ENCODE measurements around the gene PTPRO. TPM values are rescaled to one million over a fixed set of nuclear protein-coding genes. Genes with fewer than 3 reads are reported as not detected.
A peak's percentile ranks its signal among the peaks of the same experiment; 100 is the strongest.

Gene PTPRO
- total RNA-seq, 1 experiment from 2014 or later, result 0.22 TPM

DNA sequence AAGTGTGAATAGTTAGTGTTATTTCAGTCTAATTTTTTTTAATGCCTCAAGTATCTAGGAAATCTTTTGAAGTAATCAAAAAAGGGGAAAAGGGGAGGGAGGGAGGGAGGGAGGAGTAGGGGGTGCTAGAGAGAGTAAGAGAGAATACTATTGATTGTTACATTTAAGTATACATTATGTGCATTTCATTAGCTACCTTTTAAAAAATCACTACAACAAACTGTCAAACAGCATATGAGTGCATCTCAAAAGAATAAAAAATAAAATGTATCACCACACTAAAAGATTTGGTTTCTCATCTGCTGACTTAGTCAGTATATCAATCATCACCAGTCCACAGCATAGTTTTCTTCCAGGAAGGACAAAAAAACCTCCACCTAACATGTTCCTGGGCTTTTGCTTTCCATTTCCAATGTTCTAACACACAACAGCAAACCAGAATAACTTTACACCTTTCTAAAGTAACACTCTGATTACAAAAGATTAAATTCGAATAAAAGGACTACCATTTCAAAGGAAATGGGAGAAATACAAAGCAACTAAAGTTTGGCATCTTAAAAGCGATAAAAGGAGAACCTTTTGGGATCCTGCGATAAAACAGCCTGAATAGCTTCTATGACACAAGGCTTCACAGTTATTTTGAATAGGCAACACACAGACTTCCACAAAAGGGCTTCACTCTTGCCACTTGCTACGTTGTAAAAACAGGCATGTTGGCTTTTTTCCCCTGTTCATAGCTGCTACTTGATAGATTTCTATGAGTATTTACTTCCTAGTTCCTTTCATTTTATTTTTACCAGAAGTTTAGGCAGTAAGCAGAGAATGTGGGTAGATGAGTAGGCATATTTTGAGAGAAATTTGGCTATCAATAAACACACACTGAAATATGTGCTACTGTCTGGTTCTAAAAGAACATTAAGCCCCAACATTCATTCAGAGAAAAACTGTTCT, 306.0 kb downstream of the PTPRO start:
- Histone ChIP-seq H3K36me3 (peaks cover 7% of the 10 kb centered on the region; the same call in 1 of the 2 replicates), H3K27me3 (no peaks in the 10 kb centered on the region), H3K4me3 (no peak overlapping the region), H3K4me1 (peaks cover 35% of the 10 kb centered on the region), H3K27ac (peak overlapping the region; percentile 89), H3K9me3 (replicated peaks) (no peaks in the 10 kb centered on the region)
- peak in 1 of 2 experiments; percentile 13 for DNase-seq

DNA sequence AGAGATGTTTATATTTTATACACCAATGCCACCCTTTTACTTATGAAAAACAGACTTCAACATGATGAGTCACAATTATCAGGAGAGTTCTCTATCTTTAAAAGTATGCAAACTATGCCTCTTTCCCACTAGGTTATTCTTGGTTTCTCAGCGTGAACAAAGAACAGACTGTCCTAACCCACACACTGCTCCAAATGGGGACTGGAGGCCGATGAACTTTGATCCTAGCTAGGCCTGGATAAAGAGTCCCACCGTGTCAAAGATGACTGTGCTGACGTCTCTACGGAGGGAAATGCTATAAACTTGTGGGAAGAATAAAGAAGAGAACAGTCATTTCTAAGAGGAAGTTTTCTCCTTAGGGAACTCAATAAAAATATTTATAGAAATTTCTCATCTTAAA, 306.8 kb downstream of the PTPRO start:
- peaks cover 35% of the 10 kb centered on the region for H3K4me1 ChIP-seq
- no peaks in the 10 kb centered on the region for H3K9me3 ChIP-seq (replicated peaks)
- peak; percentile 74 to 83 for DNase-seq
- no peaks in the 10 kb centered on the region for H3K27me3 ChIP-seq
- peak overlapping the region; percentile 89 for H3K27ac ChIP-seq
- no peak overlapping the region for H3K4me3 ChIP-seq
- peaks cover under 1% of the 10 kb centered on the region; the same call in 1 of the 2 replicates for H3K36me3 ChIP-seq

DNA sequence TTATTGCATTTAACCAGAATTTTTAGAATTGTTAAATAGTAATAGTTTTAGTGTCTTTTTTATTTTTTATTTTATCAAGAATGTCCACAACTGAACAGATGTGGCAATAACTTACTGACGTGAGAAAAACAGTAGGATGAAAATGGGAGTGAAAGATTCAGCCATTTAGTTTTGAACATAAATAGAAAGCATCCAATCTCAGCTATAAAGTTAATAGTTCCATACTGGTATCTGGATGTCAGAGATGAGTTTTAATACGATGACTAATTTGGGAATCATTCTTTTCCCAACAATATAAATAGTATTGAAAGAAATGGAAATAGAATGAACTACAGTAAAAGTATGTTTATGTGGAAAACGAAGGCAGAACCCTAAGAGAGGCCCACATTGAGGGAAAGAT, 307.5 kb downstream of the PTPRO start:
- peaks cover 35% of the 10 kb centered on the region for H3K4me1 ChIP-seq

DNA sequence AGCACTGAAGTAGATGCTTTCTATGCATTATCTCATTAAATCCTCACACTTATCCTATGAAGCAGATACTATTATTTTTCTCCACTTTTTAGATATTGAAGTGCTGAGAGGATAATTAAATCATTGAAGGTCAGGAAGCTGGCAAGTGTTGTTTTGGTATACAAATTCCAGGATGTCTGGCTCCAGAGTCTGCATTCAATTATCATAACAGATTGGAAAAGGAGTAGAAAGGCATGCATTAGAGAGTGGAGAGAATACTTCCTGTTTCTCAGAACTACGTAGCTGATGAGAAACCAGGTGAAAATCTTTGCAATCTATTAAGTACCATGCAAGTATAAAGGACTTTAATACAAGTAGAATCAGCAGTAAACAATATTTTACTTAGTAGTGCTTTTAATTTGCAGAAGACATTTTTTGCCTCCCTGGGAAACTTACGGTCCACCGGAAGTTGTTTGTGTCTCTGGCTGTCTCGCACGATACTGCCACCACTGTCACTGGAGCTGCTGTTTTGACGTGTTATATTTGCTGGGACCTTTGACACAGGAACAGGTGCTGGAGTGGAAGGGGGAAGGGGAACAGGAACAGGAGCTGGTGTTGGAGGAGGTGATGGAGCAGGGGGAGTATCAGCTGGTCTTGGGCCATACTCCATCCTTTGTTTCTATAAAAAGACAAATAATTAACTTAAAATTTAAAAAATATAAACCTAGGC, 308.9 kb downstream of the PTPRO start:
- no peak overlapping the region for H3K4me3 ChIP-seq
- peak; percentile 8 to 45 for DNase-seq
- peaks cover 35% of the 10 kb centered on the region for H3K4me1 ChIP-seq
- no peaks in the 10 kb centered on the region for H3K27me3 ChIP-seq
- H3K36me3 ChIP-seq, result no peaks in the 10 kb centered on the region; the same call in 1 of the 2 replicates
- H3K27ac ChIP-seq, result no peak overlapping the region
- no peaks in the 10 kb centered on the region for H3K9me3 ChIP-seq (replicated peaks)

More for the DNA sequence above, 307.5 kb downstream of the PTPRO start:
- no peaks in the 10 kb centered on the region for H3K27me3 ChIP-seq
- no peaks in the 10 kb centered on the region for H3K9me3 ChIP-seq (replicated peaks)
- no peaks in the 10 kb centered on the region; the same call in 1 of the 2 replicates for H3K36me3 ChIP-seq
- H3K4me3 ChIP-seq, result no peak overlapping the region
- H3K27ac ChIP-seq, result peak overlapping the region; percentile 89
- no peak for DNase-seq

DNA sequence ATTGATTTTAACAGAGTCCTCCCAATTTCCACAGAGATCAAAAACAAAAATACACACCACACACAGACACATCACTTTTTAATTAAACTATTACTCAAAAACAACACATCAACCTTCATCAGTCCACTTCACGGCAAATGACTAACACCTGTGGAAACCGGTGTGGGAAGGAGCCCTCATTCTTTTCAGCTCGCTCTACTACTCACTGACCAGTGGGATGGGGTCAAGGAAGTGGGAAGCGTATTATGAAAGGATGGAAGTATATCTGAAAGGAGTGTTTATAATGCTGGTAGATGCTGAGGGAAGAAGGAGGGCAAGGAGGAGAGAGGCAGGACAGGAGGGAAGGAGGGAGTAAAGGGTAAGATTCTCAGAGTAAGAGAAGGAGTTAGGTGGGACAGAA, 310.4 kb downstream of the PTPRO start:
- H3K9me3 ChIP-seq (replicated peaks), result no peaks in the 10 kb centered on the region
- no peak for DNase-seq
- no peak overlapping the region for H3K27ac ChIP-seq
- no peak overlapping the region for H3K4me3 ChIP-seq
- no peaks in the 10 kb centered on the region for H3K27me3 ChIP-seq
- H3K36me3 ChIP-seq, result no peaks in the 10 kb centered on the region; the same call in 1 of the 2 replicates
- H3K4me1 ChIP-seq, result peaks cover 35% of the 10 kb centered on the region

DNA sequence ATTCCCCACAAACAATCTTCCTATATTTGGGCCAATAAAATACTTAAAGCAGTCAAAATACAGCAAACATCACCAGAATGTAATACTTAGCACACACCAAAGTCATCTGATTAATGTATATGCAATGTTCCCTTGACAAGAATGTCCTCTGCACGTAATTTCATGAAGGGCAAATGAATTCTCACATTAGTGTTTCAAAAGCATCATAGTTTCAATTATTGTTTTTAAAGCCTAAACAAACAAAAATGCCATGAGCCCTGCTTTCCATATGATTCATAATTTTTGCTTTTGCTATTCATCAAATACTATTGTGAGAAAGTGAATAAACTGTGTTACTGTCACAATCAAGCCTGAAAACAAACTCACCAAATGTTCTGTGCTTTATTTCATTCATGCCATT, 310.9 kb downstream of the PTPRO start:
- Histone ChIP-seq H3K27me3 (no peaks in the 10 kb centered on the region), H3K4me3 (no peak overlapping the region), H3K4me1 (peaks cover 32% of the 10 kb centered on the region), H3K27ac (no peak overlapping the region), H3K36me3 (no peaks in the 10 kb centered on the region; the same call in 1 of the 2 replicates), H3K9me3 (replicated peaks) (no peaks in the 10 kb centered on the region)
- no peak for DNase-seq

DNA sequence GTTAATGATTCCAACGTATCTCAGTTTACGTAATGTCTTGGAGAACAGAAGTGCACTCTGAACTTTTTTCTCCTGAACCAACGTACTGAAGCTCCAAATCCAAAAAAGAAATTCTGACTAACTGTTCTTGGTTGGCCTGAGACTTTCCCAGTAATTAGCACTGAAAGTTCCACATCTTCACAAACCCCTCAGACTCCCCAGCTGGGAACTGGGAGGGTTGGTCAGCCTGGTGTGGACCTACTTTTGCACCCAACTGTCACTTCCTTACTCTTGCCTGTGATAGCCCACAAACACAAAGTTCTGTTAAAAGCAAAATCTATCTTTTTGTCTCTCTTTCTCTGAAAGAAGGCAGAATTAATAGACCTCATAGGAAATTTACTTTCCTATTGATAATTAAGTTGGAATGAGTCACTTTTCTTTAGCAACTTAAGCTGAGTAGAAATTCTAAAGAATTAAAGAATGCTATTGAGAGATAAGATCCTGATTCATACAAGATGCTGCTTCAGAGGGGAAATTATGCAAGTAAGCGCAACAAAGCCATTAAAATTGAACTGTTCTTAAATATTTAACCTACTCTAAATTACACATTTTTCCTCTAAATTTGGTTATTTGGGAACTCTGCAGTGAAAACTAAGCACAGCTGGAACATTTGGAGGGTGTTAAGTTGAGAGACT, 311.8 kb downstream of the PTPRO start:
- Histone ChIP-seq H3K9me3 (replicated peaks) (no peaks in the 10 kb centered on the region), H3K4me3 (no peak overlapping the region), H3K36me3 (peaks cover 2% of the 10 kb centered on the region; the same call in 1 of the 2 replicates), H3K27me3 (no peaks in the 10 kb centered on the region), H3K27ac (no peak overlapping the region), H3K4me1 (peaks cover 23% of the 10 kb centered on the region)
- DNase-seq, result no peak

DNA sequence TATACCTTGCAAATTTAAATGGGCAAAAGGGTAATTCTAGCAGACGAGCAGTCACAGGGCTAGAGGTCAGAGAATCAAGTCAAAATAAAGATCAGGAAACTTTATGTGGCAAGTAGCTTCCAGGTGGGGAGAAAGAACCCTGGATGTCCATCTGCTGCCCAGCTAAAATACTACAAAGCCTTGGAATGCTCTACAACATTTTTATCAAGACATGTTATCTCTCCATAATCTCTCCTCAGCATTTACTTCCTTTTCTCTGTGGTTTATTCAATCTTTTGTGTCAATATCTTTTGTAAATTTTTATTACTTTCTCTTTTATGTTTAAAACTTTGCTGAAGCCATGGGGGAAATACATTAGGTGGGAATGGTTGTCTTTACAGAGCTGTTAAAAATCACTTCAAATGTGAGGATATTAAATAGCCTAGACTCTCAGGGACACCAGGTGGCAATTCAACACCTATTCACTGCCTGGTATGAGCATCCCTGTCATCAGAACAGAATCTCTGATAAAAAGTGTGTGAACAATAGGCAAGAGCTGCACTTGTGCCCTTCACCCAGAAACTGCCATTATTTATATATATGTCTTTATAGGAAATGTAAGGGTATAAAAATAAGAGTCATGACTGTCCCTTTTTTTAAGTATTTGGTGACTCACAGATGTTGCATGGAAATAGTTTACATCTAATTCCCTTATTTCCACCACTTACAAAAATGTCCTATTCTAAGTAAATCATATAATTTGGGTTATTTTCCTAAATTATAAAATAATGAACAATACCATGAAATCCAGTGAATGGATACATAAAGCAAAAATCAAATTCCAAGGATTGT, 314.0 kb downstream of the PTPRO start:
- DNase-seq, result no peak
- no peaks in the 10 kb centered on the region for H3K27me3 ChIP-seq
- no peaks in the 10 kb centered on the region for H3K9me3 ChIP-seq (replicated peaks)
- no peak overlapping the region for H3K4me3 ChIP-seq
- H3K4me1 ChIP-seq, result peaks cover 5% of the 10 kb centered on the region
- peaks cover 8% of the 10 kb centered on the region; the same call in 1 of the 2 replicates for H3K36me3 ChIP-seq
- no peak overlapping the region for H3K27ac ChIP-seq

DNA sequence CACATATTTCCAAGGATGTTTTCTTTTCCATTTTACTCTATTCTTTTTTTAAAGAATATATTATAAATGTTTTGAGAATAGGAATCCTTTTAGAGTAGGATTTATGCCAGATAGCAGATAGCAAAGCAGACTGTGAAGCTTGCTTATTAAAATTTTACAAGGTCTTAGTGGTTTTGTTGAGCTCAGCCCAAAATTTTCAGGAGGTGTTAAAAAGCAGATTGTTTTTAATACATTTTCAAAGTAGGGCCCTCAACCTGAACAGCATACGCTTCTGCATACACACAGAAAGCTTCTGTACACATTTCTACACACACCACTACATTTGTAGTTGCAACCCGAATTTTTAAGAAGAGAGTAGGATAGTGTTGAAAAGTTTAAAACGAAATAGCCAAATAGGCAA, 315.9 kb downstream of the PTPRO start:
- Histone ChIP-seq H3K27ac (no peak overlapping the region), H3K36me3 (peaks cover 8% of the 10 kb centered on the region; the same call in 1 of the 2 replicates), H3K27me3 (no peaks in the 10 kb centered on the region), H3K4me3 (no peak overlapping the region), H3K4me1 (no peaks in the 10 kb centered on the region), H3K9me3 (replicated peaks) (no peaks in the 10 kb centered on the region)
- no peak for DNase-seq

DNA sequence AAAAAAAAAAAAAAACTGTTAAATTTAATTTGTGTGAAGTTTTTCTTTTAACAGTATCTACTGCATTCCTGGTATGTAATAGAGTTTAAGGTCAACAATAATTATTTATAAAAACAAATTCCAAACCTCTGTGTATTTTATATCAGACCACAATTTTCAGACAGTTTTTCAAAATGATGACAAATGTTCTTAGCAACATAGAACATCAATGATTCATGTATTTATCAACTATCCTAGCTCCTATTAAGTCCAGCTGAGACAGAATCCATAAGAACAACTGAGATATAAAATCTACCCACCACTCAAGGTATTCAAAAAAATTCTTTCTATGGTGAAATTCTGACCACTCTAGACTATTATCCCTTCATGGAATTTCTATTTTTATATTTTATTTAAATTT, 322.4 kb downstream of the PTPRO start:
- Histone ChIP-seq H3K4me3 (no peak overlapping the region), H3K4me1 (no peaks in the 10 kb centered on the region; the same call in 1 of the 2 replicates), H3K27me3 (no peaks in the 10 kb centered on the region), H3K36me3 (peaks cover 18% of the 10 kb centered on the region), H3K9me3 (replicated peaks) (no peaks in the 10 kb centered on the region), H3K27ac (no peak overlapping the region)
- no peak for DNase-seq

DNA sequence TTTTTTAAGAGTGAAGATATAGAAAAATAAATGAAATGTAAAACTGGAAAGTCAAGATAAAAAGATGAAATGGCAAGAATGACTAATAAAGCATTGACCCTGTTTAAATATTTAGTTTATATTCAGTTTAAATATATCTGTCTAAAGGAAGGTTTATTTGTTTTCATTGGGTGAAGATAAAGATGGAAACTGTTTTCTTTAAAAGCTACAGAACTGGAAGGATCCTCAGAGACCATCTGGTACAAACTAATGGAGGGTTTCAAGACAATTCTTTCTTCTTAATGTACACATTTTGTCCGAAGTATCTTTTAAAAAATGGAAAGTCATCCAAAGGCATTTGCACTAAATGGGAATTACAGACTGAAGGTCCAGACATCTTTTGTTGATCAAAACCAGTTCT, 324.3 kb downstream of the PTPRO start:
- Histone ChIP-seq H3K4me3 (no peak overlapping the region), H3K27me3 (no peaks in the 10 kb centered on the region)
- DNase-seq, result no peak

More for the DNA sequence above, 324.3 kb downstream of the PTPRO start:
- Histone ChIP-seq H3K27ac (no peak overlapping the region), H3K4me1 (no peaks in the 10 kb centered on the region; the same call in 1 of the 2 replicates), H3K36me3 (peaks cover 12% of the 10 kb centered on the region), H3K9me3 (replicated peaks) (no peaks in the 10 kb centered on the region)

Data from SJCRH30 (cell line).